GM18951 (cell line): ENCODE measurements around the gene MS4A10.

Source experiments
- POLR2A ChIP-seq: IDR thresholded peaks from 4 replicates; pipeline ENCODE4 v1.6.1; 2011; ENCODE audit warnings: mild to moderate bottlenecking; ENCODE audit not compliant: insufficient read length, insufficient read depth; ENCODE audit errors: extremely low read depth
- in situ Hi-C: fragments of 300-500 bp; cut with MboI; formaldehyde crosslinking; loops from one replicate; pipeline ENCODE4 v1.12.0; 2022; ENCODE audit warnings: low sequenced_read_pairs, mixed read lengths, inconsistent platforms; ENCODE audit not compliant: unreplicated experiment

Gene MS4A10

DNA sequence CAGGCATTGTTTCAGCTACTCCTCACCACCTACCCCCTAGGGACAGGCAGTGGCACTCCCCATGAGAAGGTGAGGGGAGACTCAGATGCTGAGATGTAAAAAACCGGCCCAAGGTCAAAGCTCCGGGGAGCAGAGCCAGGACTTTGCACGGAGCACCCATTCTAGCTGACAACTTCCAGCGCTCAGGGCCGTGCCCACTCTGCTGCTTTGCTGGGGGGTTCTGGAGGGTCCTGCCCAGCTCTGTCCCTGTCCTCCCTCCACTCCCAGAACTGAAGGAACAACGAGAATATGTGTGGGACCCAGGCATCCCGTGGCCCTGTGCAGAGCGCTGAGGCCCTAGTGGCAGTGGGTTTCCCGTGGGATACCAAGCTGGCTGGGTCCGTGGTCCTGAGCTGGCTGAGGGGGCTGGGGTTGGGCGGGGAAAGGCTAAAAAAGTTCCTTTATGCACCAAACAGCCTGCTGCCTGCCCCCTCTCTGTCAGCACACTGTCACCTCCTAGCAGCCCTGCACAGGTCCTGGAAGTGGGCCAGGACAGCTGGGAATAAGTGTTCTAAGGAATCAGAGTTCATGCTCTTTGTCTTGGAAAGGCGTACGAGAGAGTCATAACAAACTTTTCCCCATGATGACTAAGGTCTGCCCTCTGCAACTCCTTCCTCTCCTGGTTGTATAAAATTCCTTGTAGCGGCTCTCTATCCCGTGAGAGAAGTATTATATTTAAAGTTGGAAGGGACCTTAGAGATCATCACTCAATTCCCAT lies 1.9 kb downstream of the MS4A10 start:
- no peak for TF ChIP-seq POLR2A
- in situ Hi-C loops, result no loop called here

DNA sequence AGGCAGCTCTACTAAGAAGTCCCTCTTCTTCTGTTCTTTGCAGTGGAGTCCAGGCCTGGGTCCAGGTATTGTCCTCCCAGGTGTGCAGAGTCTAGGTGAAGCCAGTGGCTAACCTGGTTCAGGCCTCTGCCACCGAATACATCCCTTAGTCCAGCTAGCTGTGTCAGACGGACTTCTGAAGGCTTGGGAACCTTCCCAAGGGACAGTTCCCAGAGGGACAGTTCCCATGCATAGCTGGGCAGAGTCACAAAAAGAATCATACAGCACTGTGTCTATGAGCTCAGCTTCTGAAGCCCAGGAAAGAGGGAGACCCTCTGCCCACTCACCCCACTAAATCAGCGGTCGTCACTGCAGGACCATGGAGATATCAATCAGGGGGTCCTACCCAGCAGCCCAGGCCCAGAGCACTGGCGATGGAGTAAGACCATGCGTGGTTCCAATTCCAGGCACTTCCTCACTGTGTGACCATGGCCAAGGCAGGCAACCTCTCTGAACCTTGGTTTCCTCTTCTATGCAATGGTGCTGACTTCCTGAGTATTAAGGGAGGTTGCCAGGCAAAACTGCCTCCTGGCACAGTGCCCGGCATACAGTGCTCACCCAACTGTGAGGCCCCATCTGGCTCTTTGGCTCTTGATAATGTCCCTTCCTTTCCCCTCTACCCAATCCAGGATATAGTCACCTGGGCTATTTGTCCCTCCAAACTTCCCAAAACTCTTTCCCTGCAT lies 3.4 kb downstream of the MS4A10 start:
- in situ Hi-C loops, result no loop called here
- no peak for TF ChIP-seq POLR2A

DNA sequence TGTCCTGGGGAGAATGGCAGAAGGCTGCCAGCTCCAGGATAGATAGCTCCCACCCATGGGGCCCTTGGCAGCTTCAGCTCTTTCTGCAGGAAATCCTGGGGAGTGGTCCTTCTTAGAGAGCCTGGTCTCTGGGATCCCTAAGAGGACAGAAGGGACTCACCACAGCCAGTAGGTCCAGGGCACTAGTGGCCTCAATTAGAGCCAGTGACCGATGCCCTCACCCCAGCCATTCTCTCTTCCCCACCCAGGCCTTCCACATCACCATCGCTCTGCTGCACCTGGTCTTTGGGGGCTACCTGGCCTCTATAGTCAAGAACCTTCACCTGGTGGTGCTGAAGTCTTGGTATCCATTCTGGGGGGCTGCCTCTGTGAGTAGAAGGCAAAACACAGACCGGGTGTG lies 5.6 kb downstream of the MS4A10 start:
- no peak for TF ChIP-seq POLR2A
- in situ Hi-C loops, result no loop called here

DNA sequence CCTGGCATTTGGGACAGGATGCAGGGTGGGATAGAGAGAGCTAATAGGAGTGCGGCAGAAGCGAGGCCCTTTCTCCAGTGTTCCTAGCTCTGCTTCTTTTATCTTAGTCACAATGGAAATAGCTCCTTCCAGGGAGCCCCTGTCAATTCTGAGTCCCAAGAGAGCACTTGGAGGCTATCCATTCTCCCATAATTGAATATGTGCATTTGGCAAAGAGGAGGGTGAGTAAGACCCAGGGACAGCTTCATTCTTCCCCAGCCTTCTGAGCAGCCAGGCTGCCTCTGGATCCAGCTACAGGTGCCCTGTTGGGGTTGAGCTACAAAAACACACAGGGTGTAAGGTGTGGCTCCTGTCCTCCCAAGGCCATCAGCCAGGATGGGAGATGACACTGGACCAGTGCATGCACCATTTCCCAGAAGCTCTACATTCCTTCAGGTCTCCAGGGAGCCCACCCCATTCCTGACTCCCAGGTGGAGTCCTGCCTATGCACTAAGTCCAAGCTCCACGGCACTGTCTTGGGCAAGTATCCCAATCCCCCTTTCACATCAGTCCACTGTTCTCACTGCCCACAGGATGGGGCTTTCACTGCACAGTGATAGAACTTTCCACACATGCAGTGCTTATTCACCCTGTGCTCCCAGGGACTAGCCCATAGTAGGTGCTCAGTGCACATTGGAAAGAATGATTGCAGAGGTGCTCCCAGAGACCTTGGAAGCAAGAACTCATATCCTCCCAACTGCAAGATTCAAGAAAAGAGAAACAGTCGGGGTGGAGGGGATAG lies 6.2 kb downstream of the MS4A10 start:
- TF ChIP-seq POLR2A, result no peak
- in situ Hi-C loops, result no loop called here

DNA sequence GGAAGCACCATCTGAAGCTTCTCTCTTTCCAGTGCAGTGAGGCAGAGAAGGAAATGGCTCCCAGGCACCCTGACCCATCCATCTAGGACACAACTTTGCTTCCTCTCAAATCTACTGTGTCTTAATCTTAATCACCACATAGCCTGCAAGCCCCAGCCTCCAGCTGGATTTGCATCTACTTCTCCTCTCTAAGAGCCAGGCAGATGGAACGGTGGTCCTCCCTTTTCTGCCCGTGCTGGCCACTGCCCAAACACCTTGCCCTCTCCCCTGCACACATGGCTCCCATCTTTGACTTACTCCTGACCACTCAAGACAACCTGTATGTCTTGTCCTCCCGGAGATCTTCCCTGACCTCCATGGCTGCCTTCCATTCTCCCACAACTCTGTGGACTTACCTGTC lies 7.4 kb downstream of the MS4A10 start:
- TF ChIP-seq POLR2A, result no peak
- in situ Hi-C loops, result no loop called here

DNA sequence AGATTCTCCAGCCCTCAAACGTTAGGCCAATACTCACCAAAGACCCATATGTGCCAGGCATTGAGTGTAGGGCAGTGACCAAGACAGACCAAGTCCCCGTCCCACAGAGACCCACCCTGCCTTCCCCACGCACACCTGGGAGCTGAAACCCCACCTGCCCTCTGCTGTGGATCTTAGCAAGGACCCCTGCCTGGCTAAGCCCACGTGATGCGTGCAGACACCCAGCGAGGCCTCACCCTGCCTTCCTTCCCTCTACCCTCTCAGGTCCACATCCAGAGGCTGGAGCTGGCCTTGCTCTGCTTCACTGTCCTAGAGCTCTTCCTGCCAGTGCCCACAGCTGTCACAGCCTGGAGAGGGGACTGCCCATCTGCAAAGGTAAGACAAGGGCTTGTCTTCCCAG lies 10.2 kb downstream of the MS4A10 start:
- in situ Hi-C loops, result no loop called here
- no peak for TF ChIP-seq POLR2A

DNA sequence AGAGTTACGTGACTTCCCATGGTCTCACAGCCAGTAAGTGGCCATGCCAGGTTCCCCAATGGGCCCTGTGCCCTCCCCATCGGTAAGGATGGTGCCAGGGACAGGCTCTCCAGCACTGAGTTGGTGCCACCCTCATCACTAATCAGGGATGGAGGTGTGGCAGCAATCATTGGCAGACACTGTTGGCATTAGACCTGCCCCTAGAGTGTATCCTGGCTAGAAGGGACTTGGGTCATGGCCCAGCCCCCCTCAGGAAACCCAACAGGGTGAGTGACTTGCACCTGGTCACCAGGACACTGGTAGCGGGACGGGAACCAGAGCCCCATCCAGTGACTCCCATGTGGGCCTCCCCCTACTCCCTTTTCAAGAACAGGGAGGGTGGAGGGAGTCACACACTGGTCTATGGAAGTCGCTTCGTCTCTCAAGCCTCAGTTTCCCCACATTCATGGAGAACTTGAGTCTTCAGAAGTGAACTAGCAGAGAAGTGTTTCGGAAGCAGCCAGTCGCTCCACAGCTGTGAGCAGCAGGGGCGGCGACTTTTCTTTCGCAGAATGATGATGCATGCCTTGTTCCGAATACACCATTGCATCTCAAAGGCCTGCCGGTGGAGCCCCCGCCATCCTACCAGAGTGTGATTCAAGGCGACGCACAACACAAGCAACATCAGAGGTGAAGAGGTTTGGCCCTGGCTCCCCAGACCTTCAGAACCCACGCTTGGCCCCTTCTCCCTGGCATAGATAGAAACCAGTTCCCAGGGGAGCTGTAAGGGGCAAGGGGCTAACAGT lies 12.9 kb downstream of the MS4A10 start:
- no peak for TF ChIP-seq POLR2A
- in situ Hi-C loops, result no loop called here

DNA sequence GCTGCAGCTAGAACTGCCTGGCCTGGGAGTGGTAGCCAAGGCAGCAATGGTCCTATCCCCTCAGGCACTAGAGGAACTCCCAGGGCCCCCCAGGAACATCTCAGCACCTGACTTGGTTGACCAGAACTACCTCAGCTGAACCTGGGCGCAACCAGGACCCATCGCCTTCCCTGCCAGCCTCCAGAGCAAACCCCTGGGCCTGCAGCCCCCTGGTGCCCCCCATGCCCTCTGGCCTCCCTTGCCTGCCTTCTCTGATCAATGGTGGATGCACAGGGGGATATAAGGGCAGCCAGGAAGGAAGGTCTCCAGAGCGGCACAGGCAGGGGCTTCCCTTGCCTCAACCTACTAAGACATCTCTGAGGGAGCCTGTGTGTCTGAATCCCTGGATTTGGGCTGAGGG lies 13.5 kb downstream of the MS4A10 start:
- TF ChIP-seq POLR2A, result no peak
- in situ Hi-C loops, result no loop called here

DNA sequence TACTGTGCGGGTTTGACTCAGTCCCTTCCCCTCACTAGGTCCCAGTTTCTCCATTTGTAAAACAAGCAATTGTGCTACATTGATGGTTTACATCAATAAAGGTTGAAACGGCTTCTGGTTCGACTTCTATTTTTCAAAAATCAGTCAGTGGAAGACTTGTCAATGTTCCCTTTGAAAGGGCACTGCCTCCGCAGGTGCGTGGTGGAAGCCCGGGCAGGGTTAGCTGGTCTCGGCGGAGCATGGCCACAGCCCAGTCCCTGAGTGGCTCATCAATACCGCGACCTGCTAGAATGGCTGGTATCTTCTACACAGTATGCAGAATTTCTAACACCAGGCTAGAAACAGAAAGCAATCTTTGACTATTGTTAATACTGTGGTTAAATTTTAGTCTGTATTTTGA lies 16.1 kb downstream of the MS4A10 start:
- in situ Hi-C loops, result no loop called here
- no peak for TF ChIP-seq POLR2A

DNA sequence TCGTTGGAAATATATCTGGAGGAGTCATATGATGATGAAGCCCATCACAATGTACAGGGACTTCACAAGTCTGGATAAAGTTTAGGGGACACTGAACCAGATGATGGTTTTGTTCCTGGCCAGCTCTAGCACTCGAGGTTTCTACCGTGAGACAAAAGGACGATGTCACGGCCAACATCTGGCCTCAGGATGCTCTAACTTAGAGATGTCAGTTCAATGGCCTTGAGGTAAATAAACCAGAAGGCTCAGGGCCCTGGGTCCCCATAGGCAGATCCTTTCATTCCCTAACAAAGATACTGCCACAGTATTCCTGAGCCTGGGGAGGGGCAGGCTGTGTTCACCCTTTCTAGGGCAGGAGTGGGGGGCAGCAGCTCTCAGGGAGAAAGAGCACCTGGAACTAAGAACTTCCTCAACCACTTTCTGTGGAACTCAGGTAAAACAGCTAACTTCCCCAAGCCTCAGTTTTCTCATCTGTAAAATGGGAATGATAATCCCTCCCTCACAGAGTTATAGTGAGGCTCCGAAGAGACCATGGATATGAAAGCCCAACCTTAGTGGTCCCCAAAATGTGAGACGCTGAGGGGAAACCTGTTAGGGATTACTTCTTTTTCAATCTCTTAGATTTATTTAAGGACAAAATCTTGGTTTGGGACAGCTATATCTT lies 18.3 kb downstream of the MS4A10 start:
- in situ Hi-C loops, result no loop called here
- no peak for TF ChIP-seq POLR2A

DNA sequence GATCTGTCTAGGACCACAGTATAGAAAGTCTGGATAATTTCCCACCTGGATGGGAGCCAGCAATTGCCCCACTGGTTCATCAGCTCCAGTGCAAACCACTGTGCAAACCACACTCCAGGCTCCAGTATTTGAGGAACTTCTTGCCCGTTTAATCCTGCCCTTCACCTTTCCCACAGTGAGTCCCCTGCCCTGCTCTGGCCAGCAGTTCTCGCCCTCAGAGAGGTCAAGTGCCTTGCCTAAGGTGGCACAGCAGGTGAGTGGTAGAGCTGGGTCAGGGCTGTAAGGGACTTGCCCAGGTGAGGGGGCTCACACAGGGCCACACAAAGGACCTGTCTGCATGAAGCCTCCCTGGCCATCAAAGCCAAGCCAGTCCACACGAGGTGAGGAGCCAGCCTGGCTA lies 24.1 kb downstream of the MS4A10 start:
- no peak for TF ChIP-seq POLR2A
- in situ Hi-C loops, result no loop called here

DNA sequence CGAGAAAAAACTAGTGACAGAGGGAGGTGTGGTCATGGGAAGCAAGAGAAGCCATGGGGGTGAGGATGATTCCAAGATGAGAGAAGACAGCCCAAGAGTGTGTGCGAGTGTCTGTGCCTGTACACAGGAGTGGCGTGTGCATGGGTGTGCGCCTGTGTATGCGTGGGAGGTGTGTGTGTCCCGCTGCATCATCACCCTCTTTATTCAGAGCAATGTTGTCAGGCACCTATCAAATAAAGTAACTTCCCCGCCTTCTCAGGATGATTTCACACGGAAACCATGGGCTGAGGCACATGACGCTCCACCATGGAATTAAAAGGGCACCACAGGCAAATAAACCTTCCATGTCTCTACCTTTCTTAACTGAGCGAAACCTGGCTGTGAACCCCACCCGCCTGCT lies 24.6 kb downstream of the MS4A10 start:
- in situ Hi-C loops, result no loop called here

More for the DNA sequence above, 24.6 kb downstream of the MS4A10 start:
- TF ChIP-seq POLR2A, result no peak
